GM12865 (cell line): ENCODE data around the gene SETD2.

Experiments
- DNase-seq: peaks from one replicate; pipeline ENCODE4 v3.0.0; 2010; ENCODE audit warnings: low read depth
- H3K4me3 ChIP-seq: 2 replicates; pipeline ENCODE4 v1.5.1; 2011; ENCODE audit warnings: mild to moderate bottlenecking, low read depth, low read length, control low read depth
- TF ChIP-seq, protein P1 (sequence below): IDR thresholded peaks from 2 replicates; pipeline ENCODE4 v1.5.1; 2011; ENCODE audit warnings: low read length, control low read depth, low read depth, inconsistent platforms; ENCODE audit not compliant: insufficient read depth; ENCODE audit errors: missing control alignments

Gene SETD2

DNA sequence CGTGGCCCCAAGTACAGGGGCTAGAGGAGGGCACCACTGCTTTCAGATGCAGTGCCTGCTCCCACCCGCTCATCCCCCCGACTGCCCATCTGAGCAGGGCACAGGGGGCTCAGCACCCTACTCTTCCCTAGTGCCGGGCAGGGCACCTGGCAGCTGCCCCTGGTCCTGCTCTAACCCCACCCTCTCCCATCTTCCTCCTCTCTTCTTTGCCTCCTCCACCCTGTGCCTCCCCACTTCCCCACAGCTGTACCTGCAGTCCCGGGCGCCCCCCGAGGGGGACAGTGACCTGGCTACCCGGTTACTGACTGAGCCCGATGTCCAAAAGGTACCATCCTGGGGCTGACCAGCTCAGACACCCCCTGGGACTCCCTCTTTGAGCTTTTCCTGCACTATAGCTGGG, 171.7 kb downstream of the SETD2 start:
- no peak overlapping the region for H3K4me3 ChIP-seq
- DNase-seq = no peak
- TF ChIP-seq, protein P1, sequence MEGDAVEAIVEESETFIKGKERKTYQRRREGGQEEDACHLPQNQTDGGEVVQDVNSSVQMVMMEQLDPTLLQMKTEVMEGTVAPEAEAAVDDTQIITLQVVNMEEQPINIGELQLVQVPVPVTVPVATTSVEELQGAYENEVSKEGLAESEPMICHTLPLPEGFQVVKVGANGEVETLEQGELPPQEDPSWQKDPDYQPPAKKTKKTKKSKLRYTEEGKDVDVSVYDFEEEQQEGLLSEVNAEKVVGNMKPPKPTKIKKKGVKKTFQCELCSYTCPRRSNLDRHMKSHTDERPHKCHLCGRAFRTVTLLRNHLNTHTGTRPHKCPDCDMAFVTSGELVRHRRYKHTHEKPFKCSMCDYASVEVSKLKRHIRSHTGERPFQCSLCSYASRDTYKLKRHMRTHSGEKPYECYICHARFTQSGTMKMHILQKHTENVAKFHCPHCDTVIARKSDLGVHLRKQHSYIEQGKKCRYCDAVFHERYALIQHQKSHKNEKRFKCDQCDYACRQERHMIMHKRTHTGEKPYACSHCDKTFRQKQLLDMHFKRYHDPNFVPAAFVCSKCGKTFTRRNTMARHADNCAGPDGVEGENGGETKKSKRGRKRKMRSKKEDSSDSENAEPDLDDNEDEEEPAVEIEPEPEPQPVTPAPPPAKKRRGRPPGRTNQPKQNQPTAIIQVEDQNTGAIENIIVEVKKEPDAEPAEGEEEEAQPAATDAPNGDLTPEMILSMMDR = no peak

DNA sequence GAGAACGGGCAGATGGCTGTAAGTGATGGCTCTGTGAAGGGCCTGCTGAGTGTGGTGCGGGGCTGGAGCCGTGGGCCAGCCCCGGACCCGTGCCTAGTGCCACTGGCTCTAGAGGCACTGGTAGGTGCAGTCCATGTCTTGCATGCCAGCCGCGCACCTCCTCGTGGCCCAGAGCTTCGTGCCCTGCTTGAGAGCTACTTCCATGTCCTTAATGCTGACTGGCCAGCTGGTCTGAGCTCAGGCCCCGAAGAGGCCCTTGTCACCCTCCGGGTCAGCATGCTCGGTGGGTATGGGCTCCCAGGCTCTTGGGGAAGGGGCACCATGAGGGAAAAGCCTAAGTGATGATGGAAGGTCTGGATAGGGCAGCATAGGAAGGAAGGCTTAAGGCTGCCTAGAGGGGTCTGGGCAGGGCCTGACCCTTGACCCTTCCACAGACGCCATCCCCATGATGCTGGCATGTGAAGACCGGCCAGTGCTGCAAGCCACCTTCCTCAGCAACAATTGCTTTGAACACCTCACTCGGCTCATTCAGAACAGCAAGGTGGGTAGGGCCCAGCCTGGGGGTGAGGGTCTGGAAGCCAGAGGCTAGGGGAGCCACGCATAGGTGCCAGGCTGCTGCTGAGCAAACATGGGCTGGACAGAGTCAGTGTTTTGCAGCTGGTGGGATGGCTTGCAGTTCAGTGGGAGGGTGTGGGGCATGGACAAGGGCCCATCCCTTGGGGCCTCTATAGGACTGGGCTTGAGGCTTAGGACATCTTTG, 172.3 kb downstream of the SETD2 start:
- TF ChIP-seq, protein P1 = no peak
- DNase-seq = no peak
- H3K4me3 ChIP-seq = peak overlapping the region; percentile 1; the same call in 1 of the 2 replicates

- TF ChIP-seq, protein P1 = no peak
- peak overlapping the region; percentile 3 for H3K4me3 ChIP-seq
- DNase-seq = peak; percentile 90
Observed at GRCh38 chr3:46990573-46991374, 173.1 kb downstream of the SETD2 start.

- DNase-seq = no peak
- TF ChIP-seq, protein P1 = no peak
- no peak overlapping the region for H3K4me3 ChIP-seq
Observed at GRCh38 chr3:46989146-46989810, 174.6 kb downstream of the SETD2 start.

- DNase-seq = no peak
- H3K4me3 ChIP-seq = 0 out of 2 replicates have a peak overlapping the region, but pooled peaks have one; percentile 47
- TF ChIP-seq, protein P1 = no peak
Observed at GRCh38 chr3:46988616-46989015, 175.3 kb downstream of the SETD2 start.

DNA sequence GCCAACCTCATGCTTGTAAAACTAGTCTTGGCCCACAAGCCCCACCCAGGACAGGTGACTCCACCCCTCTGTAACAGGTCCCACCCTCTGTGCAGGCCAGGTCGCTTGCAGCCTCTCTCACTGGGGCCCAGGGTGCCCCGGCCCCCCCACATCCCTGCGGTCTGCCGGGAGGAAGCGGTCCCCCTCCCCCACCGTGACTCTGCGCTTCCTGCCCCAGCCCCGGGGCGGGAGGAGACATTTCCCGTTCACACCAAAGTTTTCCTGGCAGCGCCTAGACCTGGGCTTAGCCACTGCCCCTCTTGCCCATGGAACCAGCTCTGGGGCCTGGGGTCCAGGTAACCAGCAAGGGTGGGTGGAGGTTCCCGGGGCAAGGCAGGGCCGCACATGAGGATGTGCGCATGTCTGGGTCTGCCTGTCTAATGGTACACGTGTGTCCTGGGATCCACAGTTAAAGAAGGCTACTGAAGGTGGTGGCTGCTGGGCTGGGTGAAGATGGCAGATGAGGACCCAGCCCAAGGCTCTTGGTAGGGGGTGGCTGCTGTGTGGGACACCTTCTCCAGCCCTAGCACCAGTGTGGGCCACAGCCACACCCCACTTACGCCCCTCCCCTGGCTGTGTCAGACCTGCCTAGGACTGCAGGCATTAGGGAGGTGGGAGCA, 176.0 kb downstream of the SETD2 start:
- peak overlapping the region; percentile 47 for H3K4me3 ChIP-seq
- DNase-seq = peak; percentile 95
- TF ChIP-seq, protein P1 = no peak
